IMR-90 (cell line): ENCODE measurements around the gene SPDYC.

Experiments used
- BHLHE40 ChIP-seq: fragments of 150-350 bp; IDR thresholded peaks from 2 replicates; pipeline ENCODE4 v1.6.1; 2016; ENCODE audit warnings: mild to moderate bottlenecking, low read depth, low read length
- CEBPB ChIP-seq: IDR thresholded peaks from 2 replicates; pipeline ENCODE4 v1.6.1; 2012; ENCODE audit warnings: low read depth, low read length, improper control_type of control experiment
- CHD1 ChIP-seq: IDR thresholded peaks from 2 replicates; pipeline ENCODE4 v1.6.1; 2012; ENCODE audit warnings: low read depth, low read length, improper control_type of control experiment
- CTCF ChIP-seq: conservative IDR thresholded peaks from 2 replicates; pipeline ENCODE4 v1.5.1; 2012; ENCODE audit warnings: mild to moderate bottlenecking, low read depth, low read length, improper control_type of control experiment
- FOS ChIP-seq: fragments of 150-350 bp; IDR thresholded peaks from 2 replicates; pipeline ENCODE4 v1.6.1; 2016; ENCODE audit warnings: low read depth, low read length
- MAFK ChIP-seq: IDR thresholded peaks from 2 replicates; pipeline ENCODE4 v1.6.1; 2012; ENCODE audit warnings: low read depth, low read length, improper control_type of control experiment
- MAZ ChIP-seq: IDR thresholded peaks from 2 replicates; pipeline ENCODE4 v1.6.1; 2012; ENCODE audit warnings: low read depth, mild to moderate bottlenecking, low read length, improper control_type of control experiment, moderate library complexity, borderline replicate concordance
- MXI1 ChIP-seq: IDR thresholded peaks from 2 replicates; pipeline ENCODE4 v1.6.1; 2012; ENCODE audit warnings: low read depth, mild to moderate bottlenecking, low read length, moderate library complexity, borderline replicate concordance
- POLR2A ChIP-seq: IDR thresholded peaks from 2 replicates; pipeline ENCODE4 v1.6.1; 2012; ENCODE audit warnings: mild to moderate bottlenecking, low read depth, low read length
- RAD21 ChIP-seq: IDR thresholded peaks from 2 replicates; pipeline ENCODE4 v1.6.1; 2012; ENCODE audit warnings: low read length, improper control_type of control experiment
- RFX5 ChIP-seq: IDR thresholded peaks from 2 replicates; pipeline ENCODE4 v1.8.0; 2012; ENCODE audit warnings: low read depth, mild to moderate bottlenecking, low read length, moderate library complexity
- SMC3 ChIP-seq: fragments of 150-350 bp; IDR thresholded peaks from 2 replicates; pipeline ENCODE4 v1.6.1; 2016; ENCODE audit warnings: low read depth, mild to moderate bottlenecking, antibody characterized with exemption, low read length, moderate library complexity
- USF2 ChIP-seq: fragments of 150-350 bp; IDR thresholded peaks from 2 replicates; pipeline ENCODE4 v1.6.1; 2017; ENCODE audit warnings: mild to moderate bottlenecking, antibody characterized with exemption, low read length, low read depth

GRCh38 chr11:65215441-65216076 is 45.5 kb downstream of the SPDYC start:
- TF ChIP-seq RAD21: no peak
- TF ChIP-seq CTCF: no peak
- TF ChIP-seq CHD1: no peak
- TF ChIP-seq POLR2A: no peak
- TF ChIP-seq CEBPB: no peak
- TF ChIP-seq BHLHE40: no peak
- TF ChIP-seq USF2: no peak
- TF ChIP-seq MAZ: no peak
- no peak for TF ChIP-seq MAFK
- no peak for TF ChIP-seq SMC3
- TF ChIP-seq MXI1: no peak
- TF ChIP-seq FOS: no peak
- TF ChIP-seq RFX5: no peak
